Stomach (tissue), 4 donors: Measurements from ENCODE around the gene CACNA1H.
A peak's percentile ranks its signal among the peaks of the same experiment; 100 is the strongest.

ENCODE experiments used
- EP300 ChIP-seq: sonication (generic); formaldehyde crosslinking; IDR thresholded peaks from one replicate; pipeline ENCODE4 v1.6.1; 2017; ENCODE audit warnings: antibody characterized with exemption
- POLR2A ChIP-seq, 4 donors: fragments of 450-650 bp; IDR thresholded peaks; one replicate each; pipeline ENCODE4 v1.6.1; 2016; ENCODE audit warnings: antibody characterized with exemption in 4 of 4, control low read depth in 2 of 4, mild to moderate bottlenecking in 1 of 4, moderate library complexity in 1 of 4
- POLR2AphosphoS5 ChIP-seq, 3 donors: sonication (generic); formaldehyde crosslinking; IDR thresholded peaks; one replicate each; pipeline ENCODE4 v1.6.1; 2016; ENCODE audit warnings: antibody characterized with exemption in 3 of 3
- TF ChIP-seq, protein P1 (sequence below), 7 experiments: fragments of 450-650 bp in 4 of 7; fragments of 200-600 bp in 3 of 7; sonication (generic) in 3 of 7; IDR thresholded peaks; one replicate each; pipeline ENCODE4 v1.5.1; 2016 to 2019; ENCODE audit warnings: antibody characterized with exemption in 7 of 7, control low read depth in 2 of 7, mild to moderate bottlenecking in 1 of 7

DNA sequence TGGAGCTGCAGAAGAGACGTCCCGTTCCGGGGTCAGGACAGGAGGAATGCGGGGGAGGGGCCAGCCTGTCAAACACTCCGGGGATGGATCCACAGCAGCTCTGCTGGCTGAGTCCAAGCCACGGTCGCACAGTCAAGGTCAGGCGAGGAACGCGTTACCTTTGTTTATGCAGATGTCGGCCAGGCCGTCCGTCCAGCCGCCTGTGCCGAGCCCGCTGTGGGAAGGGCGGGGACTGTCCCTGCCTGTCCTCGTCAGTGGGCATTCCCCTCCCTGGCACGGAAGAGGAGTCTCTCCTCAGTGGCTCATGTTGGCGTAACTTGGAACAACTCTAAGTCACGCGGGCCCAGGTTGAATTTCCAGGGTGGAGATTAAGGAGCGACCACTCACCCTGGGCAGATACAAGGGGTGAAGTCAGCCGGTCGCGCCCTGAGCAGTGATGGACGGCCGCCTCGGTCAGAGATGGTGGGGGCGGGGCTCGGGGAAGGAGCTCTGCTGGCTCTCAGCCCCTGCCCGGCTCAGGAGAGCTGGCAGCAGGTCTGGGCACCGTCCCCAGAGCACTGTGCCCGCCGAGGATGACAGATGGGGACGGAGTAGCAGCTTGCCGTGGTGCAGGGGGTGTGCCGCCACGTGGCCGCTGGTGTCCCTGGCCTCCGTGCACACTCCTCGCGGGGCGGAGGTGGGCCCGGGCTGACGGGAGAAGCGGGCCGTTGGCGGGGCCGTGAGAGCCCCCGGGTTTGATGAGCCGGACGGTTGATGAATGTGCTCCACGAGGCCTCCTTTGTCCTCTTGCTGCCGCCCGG, 7.3 kb downstream of the CACNA1H start:
- no peak for TF ChIP-seq POLR2A (IDR thresholded peaks at IDR 0.05)
- TF ChIP-seq, protein P1, sequence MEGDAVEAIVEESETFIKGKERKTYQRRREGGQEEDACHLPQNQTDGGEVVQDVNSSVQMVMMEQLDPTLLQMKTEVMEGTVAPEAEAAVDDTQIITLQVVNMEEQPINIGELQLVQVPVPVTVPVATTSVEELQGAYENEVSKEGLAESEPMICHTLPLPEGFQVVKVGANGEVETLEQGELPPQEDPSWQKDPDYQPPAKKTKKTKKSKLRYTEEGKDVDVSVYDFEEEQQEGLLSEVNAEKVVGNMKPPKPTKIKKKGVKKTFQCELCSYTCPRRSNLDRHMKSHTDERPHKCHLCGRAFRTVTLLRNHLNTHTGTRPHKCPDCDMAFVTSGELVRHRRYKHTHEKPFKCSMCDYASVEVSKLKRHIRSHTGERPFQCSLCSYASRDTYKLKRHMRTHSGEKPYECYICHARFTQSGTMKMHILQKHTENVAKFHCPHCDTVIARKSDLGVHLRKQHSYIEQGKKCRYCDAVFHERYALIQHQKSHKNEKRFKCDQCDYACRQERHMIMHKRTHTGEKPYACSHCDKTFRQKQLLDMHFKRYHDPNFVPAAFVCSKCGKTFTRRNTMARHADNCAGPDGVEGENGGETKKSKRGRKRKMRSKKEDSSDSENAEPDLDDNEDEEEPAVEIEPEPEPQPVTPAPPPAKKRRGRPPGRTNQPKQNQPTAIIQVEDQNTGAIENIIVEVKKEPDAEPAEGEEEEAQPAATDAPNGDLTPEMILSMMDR (IDR thresholded peaks at IDR 0.05): no peak
- TF ChIP-seq POLR2AphosphoS5 (IDR thresholded peaks at IDR 0.05): peak in 1 of 3 donors; percentile 55
- no peak for TF ChIP-seq EP300
